GM18858 (cell line): ENCODE data around the gene OR11H12.
"Not testable (repeated sequence)": the region's sequence is repeated elsewhere in the genome, so short reads cannot be mapped to it uniquely, and the experiment has no call there.

Experiments used
- ATAC-seq: cut with Tn5 transposase; IDR thresholded peaks from one replicate; pipeline ENCODE4 v1.9.1; 2021; ENCODE audit not compliant: unreplicated experiment

Gene OR11H12, protein sequence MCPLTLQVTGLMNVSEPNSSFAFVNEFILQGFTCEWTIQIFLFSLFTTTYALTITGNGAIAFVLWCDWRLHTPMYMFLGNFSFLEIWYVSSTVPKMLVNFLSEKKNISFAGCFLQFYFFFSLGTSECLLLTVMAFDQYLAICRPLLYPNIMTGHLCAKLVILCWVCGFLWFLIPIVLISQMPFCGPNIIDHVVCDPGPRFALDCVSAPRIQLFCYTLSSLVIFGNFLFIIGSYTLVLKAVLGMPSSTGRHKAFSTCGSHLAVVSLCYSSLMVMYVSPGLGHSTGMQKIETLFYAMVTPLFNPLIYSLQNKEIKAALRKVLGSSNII

DNA sequence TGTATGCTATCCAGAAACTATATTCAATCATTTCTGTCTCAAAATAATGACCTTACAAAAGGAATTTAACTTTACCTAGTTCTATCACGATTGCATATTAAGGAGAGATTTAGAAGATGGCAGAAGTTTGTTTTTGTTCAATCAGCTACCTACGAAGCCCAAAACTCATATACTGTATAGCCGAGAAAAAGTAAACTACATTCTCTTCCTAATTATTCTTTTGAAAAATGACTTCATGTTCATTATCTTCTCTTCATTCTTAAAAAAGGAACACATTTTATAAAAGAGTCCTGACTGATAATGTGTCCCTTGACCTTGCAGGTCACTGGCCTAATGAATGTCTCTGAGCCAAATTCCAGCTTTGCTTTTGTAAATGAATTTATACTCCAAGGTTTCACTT is at the start of gene OR11H12:
Gene OR11H12 (plus strand): TSS at position 301 of the 400 bp plus-strand sequence. CDS start 0 bp downstream, at position 301.
- not testable (repeated sequence) for ATAC-seq

DNA sequence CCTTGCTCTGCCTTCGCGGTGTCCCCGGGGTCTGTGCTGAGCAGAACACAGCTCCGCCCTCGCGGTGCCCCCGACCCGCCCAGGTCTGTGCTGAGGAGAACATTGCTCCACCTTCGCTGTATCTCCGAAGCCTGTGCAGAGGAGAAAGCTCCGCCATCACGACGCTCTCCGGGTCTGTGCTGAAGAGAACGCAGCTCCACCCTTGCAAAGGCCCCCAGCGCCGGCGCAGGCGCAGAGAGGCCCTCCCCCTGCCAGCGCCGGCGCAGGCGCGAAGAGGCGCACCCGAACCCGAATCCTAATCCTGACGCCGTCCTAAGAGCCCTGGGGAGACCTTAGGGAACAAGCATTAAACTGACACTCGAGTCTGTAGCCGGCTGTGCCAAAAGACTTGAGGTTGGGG is 18.0 kb upstream of the OR11H12 start:
- ATAC-seq = not testable (repeated sequence)

DNA sequence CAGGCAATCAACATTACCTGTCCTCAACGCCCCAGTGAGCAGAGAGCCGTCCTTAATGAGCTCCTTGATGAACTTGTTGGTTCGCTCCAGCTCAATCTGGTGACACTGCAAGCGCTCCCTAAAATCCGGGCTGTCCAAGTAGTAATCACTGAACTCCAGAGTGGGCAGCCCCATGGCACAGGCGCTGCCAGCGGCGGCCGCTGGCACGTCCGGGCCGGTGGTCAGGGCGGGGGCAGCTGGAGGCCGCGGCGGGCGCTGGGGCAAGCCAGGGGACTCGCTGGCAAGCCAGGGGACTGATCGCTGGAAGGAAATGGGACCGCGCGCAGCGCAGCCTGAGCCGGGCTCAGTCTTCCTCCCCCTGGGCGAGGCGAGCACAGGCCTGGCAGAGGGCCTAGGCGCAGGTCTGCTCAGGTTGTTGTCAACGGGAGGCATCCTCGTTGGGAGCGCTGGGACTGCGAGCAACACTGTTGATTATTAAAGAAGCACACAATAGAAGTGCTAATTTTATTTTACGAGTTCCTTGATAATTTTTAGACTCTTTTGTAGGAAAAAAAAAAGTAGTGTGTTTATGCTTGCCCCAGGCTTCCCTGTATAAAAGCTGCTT is 25.8 kb downstream of the OR11H12 start:
- not testable (repeated sequence) for ATAC-seq

DNA sequence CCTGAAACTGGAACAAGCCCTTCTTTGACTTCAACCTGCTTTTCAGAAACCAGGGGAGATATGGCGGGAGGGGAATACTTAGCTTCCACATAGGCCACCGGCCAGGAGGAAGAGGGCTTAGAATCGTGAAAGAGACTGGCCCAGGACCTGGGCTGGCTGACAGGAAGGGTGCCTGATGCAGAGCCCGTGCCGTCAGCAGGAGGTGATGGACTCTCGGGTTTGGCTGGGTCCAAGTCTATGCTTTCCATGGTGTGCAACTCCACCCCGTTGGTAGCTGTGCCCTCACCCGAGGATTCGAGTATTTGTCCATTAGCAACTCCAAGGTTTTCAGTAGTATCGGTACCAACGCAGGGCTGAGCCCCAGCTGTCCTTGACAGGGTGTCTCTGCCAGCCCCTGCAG is 35.1 kb downstream of the OR11H12 start:
- not testable (repeated sequence) for ATAC-seq

DNA sequence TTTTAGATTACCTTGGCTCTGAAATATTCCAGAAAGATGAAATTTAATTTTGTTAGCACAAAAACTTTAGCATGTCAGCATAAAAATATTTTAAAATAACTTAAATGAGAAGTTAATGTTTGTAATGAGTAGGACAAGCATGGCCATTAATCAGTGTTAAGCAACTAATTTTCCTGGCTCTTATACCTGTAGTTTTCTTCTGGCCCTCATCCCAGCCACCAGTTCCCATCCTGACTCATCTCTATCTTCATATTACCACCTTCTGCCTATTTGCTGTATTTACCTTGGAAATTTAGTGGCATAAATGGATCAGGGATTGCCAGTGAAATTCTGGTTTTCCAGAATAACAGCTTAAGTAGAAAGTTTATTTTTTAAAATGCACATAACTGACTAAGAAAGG is 37.1 kb downstream of the OR11H12 start:
- not testable (repeated sequence) for ATAC-seq

DNA sequence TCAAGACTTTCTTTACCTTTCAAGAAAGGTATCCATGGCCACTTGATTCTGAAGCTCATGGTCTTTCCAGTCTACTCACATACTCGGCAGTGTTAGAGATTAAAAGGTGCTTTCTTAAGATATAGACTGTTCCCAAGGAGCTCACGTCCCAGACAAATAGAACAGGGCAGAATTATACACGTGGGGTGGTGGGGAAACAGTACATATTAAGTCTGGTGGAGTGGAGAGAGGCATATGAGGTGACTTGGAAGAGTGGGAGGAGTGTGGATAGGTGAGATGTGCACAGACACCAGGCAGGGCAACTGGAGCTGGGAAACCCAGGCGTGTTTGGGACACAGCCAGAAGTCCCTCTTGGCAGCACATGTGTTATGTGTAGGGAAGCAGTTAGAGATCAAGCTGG is 37.9 kb downstream of the OR11H12 start:
- not testable (repeated sequence) for ATAC-seq

DNA sequence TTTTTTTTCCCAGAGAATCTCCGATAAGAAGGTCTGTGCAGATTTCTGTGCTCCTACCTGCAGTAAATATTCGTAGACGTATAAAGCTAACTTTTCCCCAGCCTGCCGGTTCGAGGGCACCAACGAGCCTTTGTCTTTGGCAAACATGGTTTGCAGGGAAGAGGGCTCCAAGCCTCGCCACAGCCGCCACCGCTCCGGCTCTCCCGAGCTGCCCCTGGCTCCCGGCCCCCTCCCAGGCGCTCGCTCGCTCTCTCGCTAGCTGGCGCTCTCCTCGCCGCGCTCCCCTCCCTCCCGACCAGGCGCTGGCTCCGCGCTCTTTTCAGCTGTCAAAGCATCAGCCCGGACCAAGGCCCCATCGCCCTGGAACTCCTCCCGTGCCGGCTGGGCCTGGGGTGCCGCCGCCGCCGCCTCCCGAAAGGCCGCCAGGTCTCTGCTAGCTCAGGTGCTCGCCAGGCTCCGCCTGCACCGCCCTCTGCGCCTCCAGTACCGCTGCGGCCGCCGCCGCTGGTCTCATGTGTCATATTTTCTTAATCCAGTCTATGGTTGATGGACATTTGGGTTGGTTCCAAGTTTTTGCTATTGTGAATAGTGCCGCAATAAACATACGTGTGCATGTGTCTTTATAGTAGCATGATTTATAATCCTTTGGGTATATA is 45.3 kb downstream of the OR11H12 start:
- ATAC-seq = not testable (repeated sequence)
